COLO668 (cell line): ENCODE measurements around the gene ORM2.
"Not testable (repeated sequence)": the region's sequence is repeated elsewhere in the genome, so short reads cannot be mapped to it uniquely, and the experiment has no call there.

Experiments
- DNase-seq: peaks from one replicate; lab custom pipeline; 2025; ENCODE audit not compliant: unreplicated experiment; lab: John Stamatoyannopoulos, UW

Gene ORM2

DNA sequence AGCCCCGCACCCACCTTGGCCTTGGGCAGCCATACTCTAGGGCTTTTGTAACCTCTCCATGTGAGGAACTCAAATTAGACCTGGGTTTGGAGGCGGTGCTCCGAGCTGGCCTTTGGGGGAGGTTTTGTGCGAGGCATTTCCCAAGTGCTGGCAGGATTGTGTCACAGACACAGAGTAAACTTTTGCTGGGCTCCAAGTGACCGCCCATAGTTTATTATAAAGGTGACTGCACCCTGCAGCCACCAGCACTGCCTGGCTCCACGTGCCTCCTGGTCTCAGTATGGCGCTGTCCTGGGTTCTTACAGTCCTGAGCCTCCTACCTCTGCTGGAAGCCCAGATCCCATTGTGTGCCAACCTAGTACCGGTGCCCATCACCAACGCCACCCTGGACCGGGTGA lies at the start of gene ORM2:
Gene ORM2, plus strand, starts transcription at position 245 of the 398 bp plus-strand sequence. Its CDS starts 36 bp downstream, at position 281.
- DNase-seq, result not testable (repeated sequence)

DNA sequence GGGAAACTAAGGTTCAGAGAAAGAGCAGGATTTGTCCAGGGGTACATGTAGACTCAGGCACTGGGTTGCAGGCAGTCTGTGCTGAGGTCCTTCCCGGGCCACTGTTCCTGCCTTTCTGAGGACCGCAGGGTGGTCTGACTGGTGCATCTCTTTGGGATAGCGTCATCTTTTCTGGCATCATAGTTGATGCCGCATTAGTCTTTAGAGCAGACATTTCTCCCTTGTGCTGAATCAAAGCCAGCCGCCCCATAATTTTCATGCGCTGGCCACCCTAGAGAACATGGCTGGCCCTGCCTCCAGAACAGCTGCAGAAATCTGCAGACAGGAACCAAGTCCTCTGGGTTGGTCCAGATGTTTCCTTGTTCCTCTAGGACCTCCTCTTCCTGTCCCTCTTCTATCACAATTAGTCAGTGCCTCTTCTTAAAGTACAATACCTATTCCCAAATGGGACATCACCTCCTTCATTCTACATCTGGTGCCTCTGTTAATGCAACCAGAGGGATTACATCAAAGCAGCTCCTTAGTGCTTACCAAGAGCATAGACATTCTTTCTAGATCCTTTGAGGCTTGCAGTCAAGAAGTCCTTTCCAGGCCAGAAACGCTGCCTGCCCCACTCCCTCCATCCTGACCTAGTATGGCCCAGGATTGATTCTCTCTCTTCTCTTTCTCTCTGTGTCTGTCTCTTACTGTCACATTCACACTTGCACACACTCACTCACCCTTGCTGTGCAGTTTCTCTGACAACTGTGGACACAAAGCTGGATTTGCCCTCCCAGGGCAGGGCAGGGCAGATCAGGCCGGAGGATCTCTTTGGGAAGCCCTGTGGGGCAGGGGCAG lies 48.8 kb upstream of the ORM2 start:
- DNase-seq, result no peak

DNA sequence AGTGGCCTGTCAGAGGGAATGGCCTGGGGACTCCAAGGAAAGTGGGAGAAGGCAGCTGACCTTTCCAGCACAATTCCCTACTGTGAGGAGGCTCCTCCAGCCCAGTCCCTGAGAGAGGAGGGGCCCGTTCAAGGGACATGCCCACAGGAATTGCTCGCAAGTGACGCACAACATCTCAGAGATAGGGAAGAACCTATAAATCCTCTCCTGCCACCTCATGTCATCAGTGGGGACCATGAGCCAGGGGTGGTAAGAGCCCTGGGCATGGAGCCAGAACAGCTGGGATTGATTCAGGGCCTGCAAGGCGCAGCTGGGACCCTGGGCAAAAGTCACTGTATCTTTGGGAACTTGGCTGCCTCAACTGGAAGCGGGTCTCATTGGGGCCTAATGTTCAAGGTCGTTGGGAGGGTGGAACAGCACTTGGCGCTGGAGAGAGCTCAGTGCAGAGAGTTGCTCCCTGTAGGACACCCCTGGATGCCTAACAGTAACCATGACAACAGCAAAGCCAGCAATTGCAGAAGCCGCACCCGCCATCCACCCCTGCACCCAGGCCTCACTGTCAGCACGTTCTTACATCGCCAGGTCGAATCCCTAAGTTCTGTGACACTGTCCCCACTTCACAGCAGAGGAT lies 48.1 kb upstream of the ORM2 start:
- DNase-seq, result no peak

DNA sequence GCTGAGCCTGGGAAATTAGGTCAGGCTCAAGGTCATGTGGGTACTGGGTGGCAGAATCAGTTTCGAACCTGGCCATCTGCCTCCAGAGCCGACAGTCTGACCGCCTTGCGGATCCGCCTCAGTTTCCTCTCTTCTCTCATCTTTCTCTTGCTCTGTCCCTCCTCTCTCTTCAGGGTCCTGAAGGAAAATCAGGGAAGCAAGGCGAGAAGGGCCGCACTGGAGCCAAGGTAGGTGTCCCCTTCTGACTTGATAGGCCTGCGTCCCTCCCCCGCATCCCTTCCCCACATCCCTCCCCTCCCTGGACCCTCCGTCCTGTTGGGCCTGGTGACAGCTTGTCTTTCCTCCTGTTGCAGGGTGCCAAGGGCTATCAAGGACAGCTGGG lies 47.6 kb upstream of the ORM2 start:
- DNase-seq, result no peak

DNA sequence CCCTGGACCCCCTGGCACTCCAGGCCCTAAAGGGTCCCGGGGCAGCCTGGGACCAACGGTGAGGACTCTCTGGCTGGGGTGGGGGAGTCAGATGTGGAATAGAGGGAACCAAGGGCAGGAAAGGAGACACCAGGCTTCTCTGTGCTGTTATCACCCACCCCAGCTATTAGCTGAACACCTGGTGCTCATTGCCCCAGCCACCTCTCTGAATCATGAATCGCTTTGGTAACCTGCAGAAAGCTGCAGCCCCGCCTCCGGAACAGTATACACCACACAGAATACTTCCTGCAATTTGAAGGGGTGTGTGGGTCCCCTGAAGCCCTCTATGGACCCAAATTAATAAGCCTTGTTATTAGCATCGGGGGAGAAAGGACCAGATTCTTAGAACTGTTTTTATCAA lies 47.2 kb upstream of the ORM2 start:
- DNase-seq, result no peak

DNA sequence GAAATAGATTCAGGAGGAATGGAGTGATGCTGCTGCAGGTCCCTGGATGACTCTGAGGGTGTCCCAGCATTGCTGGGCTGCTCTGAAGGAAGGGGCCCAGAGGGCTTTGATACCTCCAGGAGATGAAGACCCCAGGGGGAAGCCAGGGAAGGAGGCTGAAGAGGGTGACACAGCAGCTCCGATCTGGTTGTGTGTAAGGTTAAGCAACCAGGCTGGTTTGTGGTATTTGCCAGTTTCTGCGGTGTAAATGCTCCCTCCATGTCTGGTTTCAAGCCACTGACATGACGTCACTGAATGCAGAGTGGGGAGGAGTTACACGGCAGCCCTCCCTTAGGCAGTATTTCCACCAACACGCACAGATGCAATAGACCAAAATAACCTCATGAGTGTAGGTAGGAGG lies 46.7 kb upstream of the ORM2 start:
- no peak for DNase-seq

DNA sequence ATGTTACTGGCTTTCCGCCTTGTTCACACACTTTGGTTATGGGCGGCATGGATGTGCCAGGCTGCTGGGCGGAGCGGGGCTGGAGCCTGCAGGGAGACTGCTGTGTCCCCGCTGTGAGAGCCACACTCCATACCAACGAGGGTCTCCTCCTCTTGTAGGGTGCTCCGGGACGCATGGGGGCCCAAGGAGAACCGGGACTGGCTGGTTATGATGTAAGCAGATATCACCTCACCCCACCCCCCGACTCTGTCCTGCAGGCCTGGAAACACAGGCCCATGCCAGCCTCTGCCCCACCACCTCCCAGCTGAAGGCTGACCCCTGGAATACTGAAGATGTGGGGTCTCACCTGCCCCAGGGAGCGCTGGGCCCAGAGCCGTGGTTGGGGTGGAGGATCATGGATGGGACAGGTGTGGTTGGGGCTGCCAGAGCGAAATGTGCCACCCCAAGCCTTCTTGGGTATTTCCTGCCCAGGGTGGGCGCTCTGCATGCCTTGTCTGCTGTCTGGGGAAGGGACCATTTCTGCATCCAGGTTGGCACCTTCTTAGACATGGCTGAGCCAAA lies 46.0 kb upstream of the ORM2 start:
- no peak for DNase-seq

DNA sequence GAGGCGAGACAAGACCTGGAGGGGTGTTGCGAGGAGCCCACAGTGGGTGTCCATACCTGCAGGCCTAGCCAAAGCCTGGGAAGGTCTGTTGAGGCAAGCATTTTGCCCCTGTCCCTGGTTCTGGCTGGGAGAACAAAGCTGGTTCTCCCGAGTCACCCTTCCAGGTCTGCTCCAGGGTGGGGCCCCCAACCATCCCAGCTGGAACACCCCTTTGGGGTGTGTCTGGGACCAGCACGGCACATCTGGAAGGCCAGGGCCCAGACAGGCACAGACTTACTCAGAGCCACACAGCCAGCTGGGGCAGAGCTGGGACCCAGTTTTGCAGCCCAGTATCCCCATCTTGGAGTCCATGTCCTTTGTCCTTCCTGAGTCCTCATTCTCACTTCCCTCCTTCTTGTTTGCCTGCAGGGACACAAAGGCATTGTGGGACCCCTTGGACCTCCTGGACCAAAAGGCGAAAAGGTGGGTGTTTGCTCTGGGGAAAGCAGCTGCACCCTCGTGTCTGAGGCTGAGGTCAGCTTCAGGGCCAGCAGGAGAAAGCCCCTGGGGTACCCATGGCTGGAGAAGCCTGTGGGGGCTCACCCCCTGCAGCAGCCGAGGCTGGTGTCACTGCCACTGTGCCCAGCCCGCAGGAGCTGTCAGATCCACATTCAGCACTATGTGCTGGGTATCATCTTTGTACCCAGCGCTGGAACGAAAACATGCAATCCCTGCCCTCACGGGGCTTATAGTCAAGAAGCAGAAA lies 45.2 kb upstream of the ORM2 start:
- no peak for DNase-seq

DNA sequence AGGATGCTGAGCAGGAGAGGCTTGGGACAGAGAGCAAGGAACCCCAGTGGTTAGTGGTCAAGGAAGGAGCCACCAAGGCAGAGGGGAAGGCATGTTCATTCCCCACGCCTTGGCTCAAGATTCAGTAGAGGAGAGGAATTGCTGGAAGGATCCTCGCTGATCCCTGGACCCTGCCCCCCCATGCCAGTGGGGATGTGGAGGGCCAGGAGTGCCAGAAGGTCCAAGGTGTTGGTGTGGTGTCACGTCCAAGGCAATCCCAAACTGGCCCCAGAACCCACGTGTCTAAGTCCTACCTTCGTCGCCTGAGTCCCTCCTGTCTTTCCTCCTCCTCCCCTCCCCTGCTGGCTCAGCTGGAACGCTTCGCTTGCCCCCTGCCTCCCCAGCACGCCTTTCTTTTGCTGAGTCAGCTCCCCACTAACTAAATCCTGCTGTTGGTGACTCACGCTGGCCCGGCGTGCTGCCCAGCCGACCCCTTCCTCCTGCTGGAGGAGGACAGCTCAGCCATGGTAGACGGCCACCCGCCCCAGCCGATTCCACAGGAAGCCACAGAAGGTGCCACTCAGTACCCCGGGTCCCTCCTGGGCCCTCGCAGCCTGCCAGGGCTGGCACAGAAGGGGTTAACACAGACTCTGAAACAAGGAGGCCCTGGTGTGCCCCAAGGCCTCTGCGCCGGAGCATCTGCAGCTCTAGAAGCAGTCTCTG lies 44.4 kb upstream of the ORM2 start:
- no peak for DNase-seq

DNA sequence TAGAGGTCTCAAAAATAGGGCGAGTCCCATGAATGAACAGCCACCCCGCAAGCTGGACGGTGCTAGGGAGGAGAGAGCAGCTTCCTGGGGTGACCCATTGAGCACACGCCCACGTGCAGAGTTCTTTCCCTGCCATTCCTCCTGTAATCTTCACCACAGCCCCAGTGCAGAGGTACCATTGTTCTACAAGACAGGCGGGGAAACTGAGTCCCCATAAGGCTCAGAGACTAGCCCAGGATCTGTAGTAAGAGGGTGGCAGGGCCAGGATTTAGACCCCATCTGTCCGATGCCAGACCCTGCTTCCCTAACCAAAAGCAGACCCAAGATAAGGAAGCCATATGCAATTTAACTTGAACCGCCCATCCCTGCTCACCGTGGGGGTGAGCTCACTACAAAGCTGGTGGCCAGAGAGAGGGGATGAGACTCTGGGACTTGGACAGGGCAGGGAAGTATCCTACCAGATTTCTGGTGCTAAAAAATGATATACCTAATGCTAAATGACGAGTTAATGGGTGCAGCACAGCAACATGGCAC lies 43.5 kb upstream of the ORM2 start:
- DNase-seq, result no peak

DNA sequence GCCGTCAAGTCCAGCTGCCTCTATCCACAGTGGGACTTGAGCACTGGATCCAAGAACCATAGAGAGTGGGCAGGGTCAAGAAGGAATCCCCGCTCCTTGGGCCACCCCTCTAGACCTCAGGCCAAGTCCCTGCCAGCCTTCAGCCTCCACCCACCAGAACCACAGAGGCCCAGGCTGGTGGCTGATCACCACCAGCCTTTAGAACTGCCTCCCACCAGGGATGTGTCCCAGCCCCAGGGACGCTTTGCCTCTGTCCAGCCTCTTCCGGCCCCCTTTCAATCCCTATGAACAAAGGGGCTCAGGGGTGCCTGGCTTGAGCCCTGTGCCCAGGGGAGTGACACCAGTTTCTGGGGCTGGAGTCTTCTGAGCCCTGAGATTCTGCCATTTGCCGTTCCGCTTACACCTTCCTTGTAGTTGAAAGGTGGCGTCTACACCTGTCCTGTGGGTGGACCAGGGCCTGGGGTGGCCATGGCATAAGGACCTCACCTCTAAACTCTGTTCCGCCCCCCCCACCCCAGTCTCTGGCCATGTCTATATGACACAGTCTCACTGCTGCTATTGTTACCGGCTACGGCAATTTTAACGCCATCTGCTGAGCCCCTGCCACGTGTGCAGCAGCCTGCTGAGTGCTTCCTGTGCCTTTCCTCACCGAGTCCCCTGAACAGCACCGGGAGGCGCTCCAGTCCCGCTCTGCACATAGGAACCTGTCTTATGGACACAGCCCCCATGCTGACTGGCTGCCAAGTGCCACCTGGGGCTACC lies 42.5 kb upstream of the ORM2 start:
- DNase-seq, result no peak

DNA sequence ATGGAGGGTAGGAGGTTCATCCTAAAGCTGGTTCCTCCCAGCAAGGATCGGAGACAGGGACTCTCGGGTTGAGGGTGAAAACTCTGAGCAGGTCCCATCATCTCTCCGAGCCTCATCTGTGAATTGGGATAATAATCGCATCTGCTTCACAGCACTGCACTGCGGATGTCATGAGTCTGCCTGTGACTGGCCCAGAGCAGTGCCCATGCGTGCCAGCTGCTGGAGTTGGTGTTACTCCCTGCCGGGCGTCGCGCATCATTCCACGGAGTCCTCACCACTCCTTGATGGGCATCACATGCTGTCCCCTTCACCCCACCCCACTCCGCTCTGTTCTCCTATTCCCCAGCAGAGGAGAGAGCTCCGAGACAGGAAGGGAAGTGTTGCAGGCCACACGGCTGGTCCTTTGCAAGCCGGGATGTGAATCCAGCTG lies 41.9 kb upstream of the ORM2 start:
- DNase-seq, result no peak

DNA sequence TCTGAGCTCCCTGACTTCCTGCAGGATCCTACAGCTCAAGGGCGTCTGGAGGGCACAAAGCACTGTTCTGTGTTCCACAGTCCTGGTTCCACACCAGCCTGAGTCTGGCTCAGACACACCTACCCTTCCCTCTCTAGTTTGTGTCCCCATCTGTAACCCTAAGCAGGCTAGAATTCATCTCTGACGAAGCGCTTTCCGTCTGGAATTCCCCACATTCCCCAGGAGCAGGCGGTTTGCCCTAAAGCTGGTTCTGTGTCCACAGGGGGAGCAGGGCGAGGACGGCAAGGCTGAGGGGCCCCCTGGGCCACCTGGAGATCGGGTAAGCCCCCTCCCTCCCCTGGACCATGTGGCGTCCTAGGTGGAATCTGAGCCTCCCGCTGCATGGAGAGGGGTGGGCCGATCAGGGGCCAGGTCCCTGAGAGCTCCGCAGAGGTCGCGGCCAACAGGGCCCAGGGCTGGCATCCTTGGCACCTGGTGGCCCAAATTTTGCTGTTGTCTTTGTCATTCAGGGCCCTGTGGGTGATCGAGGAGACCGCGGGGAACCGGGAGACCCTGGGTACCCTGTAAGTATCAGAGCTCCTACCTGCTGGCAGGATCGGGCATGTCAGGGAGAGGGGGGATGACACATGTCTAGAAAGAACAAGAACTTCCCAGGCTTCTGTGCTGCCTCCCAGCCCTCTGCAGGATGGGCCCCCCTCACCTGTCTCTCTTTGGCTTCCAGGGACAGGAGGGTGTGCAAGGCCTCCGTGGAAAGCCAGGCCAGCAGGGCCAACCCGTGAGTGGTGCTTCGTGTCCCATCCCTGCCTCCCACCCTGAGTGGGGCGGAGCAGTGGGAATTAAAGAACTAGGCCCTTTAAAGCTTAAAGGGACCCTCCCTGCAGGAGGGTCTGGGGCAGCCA lies 41.2 kb upstream of the ORM2 start:
- DNase-seq, result no peak

DNA sequence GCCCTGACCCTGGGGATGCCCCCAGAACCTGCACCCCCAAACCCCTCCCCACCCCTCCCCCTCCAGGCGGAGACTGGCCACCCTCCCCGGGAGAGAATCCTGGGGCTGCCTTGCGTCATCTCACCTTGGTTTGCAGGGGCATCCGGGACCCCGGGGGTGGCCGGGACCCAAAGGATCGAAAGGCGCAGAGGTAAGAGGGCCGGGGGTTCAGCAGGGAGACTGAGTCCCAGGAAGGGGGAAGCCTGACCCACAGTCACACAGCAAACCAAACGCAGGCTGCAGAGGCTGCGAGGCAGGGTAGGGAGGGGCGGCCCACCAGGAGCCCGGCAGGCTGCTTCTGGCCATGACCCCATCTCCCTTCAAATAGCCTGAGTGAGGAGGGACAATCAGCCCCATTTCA lies 40.6 kb upstream of the ORM2 start:
- no peak for DNase-seq

DNA sequence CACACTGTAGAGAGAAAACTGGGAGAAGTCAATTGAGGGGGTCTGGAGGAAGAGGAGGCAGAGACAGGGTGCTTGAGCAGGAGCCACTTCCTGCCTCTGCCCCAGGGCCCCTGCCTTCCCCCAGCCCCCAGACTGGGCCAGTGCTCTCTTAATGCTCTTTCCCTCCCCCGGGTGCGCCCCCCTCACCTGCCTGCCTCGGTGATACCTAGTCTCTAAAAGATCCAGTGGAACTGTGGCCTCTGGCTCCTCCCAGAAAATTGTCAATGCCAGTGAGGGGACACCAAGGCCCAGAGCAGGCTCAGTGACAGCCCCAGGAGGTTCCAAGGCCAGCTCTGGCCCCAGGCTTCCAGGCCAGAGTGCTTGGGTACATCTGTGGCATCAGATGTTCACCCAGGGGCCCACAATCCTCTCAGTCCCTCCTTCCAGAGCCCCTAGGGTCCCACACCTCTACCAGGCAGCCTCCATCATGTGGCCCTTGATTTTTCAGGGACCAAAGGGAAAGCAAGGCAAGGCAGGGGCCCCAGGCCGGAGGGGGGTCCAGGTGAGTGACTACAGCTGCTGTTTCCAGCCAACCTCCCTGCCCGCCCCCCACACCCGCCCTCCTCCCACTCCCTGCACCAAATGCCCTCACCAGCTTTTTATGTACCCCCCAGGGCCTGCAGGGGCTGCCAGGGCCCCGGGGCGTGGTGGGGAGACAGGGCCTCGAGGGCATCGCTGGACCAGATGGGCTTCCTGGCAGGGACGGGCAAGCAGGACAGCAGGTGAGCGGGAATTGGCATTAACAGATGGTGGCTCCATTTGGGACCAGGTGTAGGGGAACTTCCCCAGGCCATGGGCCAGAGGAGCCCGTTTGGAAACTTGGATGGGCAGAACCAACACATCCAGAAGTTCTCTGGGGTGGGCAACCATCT lies 39.8 kb upstream of the ORM2 start:
- no peak for DNase-seq

DNA sequence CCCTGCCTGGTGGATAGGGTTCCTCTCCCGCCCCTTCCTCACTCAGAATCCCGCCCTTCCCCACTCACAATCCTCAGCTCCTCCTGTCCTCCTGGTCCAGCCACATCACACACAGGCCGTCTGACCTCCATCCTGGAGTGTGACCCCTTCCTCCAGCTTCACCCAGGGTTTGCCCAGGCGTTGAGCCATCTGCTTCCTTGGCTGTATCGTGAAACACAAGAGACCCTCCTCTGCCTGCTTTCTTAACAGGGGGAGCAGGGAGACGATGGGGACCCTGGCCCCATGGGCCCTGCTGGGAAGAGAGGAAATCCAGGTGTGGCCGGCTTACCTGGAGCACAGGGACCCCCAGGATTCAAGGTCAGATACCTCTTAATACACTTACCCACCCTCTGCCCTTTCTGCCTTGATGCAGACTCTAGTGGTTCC lies 39.1 kb upstream of the ORM2 start:
- no peak for DNase-seq

DNA sequence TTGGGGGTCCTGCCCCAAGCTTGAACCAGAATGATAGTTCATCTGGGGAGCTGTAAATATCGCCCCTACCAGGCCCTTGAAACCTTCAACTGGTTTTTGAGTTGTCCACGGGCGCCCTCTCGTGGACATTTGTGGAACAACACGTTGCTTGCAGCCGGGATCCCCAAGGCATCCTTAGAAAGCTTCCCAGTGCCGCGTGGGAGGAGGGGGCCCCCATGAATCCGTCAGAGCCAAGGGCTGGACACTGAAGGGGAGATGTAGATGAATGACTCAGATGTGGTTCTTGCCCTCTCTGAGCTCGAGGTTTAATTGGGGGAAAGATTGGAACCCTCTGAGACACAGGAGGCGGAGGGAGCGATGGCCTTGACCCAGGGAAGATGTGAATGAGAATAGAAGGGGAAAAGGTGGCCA lies 38.6 kb upstream of the ORM2 start:
- peak; percentile 58 for DNase-seq
